HCT116 (cell line): ENCODE data around the gene DDX39B. TPM values are rescaled to one million over a fixed set of nuclear protein-coding genes. Genes with fewer than 3 reads are reported as not detected.
A peak's percentile ranks its signal among the peaks of the same experiment; 100 is the strongest.

Source experiments
- ATAC-seq: fragments of 200-7000 bp; cut with Tn5 transposase; 2 replicates; pipeline ENCODE4 v1.9.1; 2020; ENCODE audit warnings: mild to moderate bottlenecking, moderate library complexity
- BruUV-seq: library from RNA; stranded (reverse); fragments of 400-500 nt; replicated peaks from 2 replicates; lab custom pipeline; 2021; lab: Mats Ljungman, UMichigan
- CTCF ChIA-PET: fragments of 300-600 bp; sonication (Branson Sonifier 250); formaldehyde crosslinking; loops from one replicate; lab custom pipeline; 2021; ENCODE audit warnings: antibody characterized with exemption; lab: Charles Lee
- POLR2A ChIA-PET: fragments of 300-600, 350-600 bp; sonication (Branson Sonifier 250); formaldehyde crosslinking; loops from one replicate; lab custom pipeline; 2021; ENCODE audit warnings: antibody characterized with exemption; lab: Charles Lee
- RAD21 ChIA-PET, 2 experiments: fragments of 300-600 bp; sonication (Branson Sonifier 250); formaldehyde crosslinking; loops; one replicate each; lab custom pipeline; 2023; ENCODE audit warnings: low total read pairs in 2 of 2; ENCODE audit not compliant: uncharacterized antibody in 2 of 2, unreplicated experiment in 2 of 2, low non-redundant PET in 1 of 2; lab: Charles Lee
- DNase-seq: peaks from one replicate; pipeline ENCODE4 v3.0.0-alpha.2; 2010; ENCODE audit warnings: low read depth, low spot score
- H2AFZ ChIP-seq: fragments of 200-600 bp; shearing (Covaris generic), sonication (generic); 2 replicates; pipeline ENCODE4 v1.6.1; 2017; ENCODE audit warnings: low read depth, mixed run types, mixed read lengths, antibody characterized with exemption, low read length; ENCODE audit not compliant: poor library complexity, severe bottlenecking
- H3K27ac ChIP-seq: 2 replicates; pipeline ENCODE4 v1.5.1; 2012; ENCODE audit warnings: low read depth, low read length
- H3K27me3 ChIP-seq: fragments of 200-600 bp; sonication (generic); 2 replicates; pipeline ENCODE4 v1.6.1; 2016; ENCODE audit warnings: mixed run types, low read length, mixed read lengths; ENCODE audit not compliant: insufficient read depth
- H3K36me3 ChIP-seq, 2 experiments: fragments of 200-500 bp in 1 of 2; fragments of 200-600 bp in 1 of 2; sonication (Bioruptor generic) in 1 of 2; sonication (generic) in 1 of 2; 2 replicates each; pipeline versions ENCODE4 v1.5.1 to v1.6.1; 2014 to 2016; ENCODE audit warnings: low read length in 2 of 2, inconsistent platforms in 1 of 2, mixed read lengths in 1 of 2, mixed run types in 1 of 2; ENCODE audit not compliant: insufficient read depth in 2 of 2, control insufficient read depth in 1 of 2
- H3K4me1 ChIP-seq, 2 experiments: fragments of 200-600 bp in 1 of 2; sonication (generic) in 1 of 2; 2 replicates each; pipeline versions ENCODE4 v1.5.1 to v1.6.1; 2012 to 2017; ENCODE audit warnings: low read length in 2 of 2, inconsistent platforms in 1 of 2, mild to moderate bottlenecking in 1 of 2, mixed read lengths in 1 of 2, mixed run types in 1 of 2, moderate library complexity in 1 of 2; ENCODE audit not compliant: insufficient read depth in 2 of 2, control insufficient read depth in 1 of 2
- H3K4me2 ChIP-seq: fragments of 200-600 bp; sonication (generic); 2 replicates; pipeline ENCODE4 v1.6.1; 2017; ENCODE audit warnings: mixed run types, low read length, mixed read lengths
- H3K4me3 ChIP-seq, 2 experiments: fragments of 200-600 bp in 1 of 2; sonication (generic) in 1 of 2; replicated peaks in 1 of 2; 2 replicates each; pipeline ENCODE4 v1.5.1; 2011 to 2016; ENCODE audit warnings: low read length in 2 of 2, control low read depth in 1 of 2, low read depth in 1 of 2, mild to moderate bottlenecking in 1 of 2, mixed read lengths in 1 of 2, mixed run types in 1 of 2
- H3K79me2 ChIP-seq: fragments of 200-600 bp; sonication (generic); 2 replicates; pipeline ENCODE4 v1.6.1; 2017; ENCODE audit warnings: mild to moderate bottlenecking, mixed run types, low read length, moderate library complexity, mixed read lengths; ENCODE audit not compliant: insufficient read depth
- H3K9ac ChIP-seq: fragments of 200-600 bp; sonication (generic); 2 replicates; pipeline ENCODE4 v1.6.1; 2016; ENCODE audit warnings: low read length, mixed read lengths
- H3K9me2 ChIP-seq: fragments of 200-600 bp; sonication (generic), shearing (Covaris generic); 2 replicates; pipeline ENCODE4 v1.6.1; 2017; ENCODE audit warnings: mixed run types, mild to moderate bottlenecking, moderate library complexity; ENCODE audit not compliant: insufficient read depth
- H3K9me3 ChIP-seq, 2 experiments: fragments of 200-500 bp in 1 of 2; fragments of 200-600 bp in 1 of 2; sonication (Bioruptor generic) in 1 of 2; sonication (generic) in 1 of 2; 2 replicates each; pipeline ENCODE4 v1.6.1; 2014 to 2017; ENCODE audit warnings: low read length in 2 of 2, mixed read lengths in 2 of 2, inconsistent platforms in 1 of 2, low read depth in 1 of 2, mild to moderate bottlenecking in 1 of 2, mixed run types in 1 of 2, moderate library complexity in 1 of 2; ENCODE audit not compliant: control insufficient read depth in 1 of 2, insufficient read depth in 1 of 2
- H4K20me1 ChIP-seq: fragments of 200-600 bp; sonication (generic), shearing (Covaris generic); 2 replicates; pipeline ENCODE4 v1.6.1; 2017; ENCODE audit warnings: mixed run types, mild to moderate bottlenecking, moderate library complexity; ENCODE audit not compliant: insufficient read depth
- EZH2 ChIP-seq: fragments of 200-600 bp; sonication (generic); IDR thresholded peaks from 2 replicates; pipeline ENCODE4 v1.6.1; 2017; ENCODE audit warnings: antibody characterized with exemption, mixed run types
- EZH2phosphoT487 ChIP-seq: fragments of 200-600 bp; IDR thresholded peaks from 2 replicates; pipeline ENCODE4 v1.6.1; 2018; ENCODE audit warnings: antibody characterized with exemption, borderline replicate concordance
- POLR2AphosphoS5 ChIP-seq: IDR thresholded peaks from 2 replicates; pipeline ENCODE4 v1.6.1; 2011; ENCODE audit warnings: mild to moderate bottlenecking, low read depth, low read length, moderate library complexity
- RAD21 ChIP-seq: IDR thresholded peaks from 2 replicates; pipeline ENCODE4 v1.6.1; 2012; ENCODE audit warnings: low read depth, mild to moderate bottlenecking
- SIN3A ChIP-seq: IDR thresholded peaks from 2 replicates; pipeline ENCODE4 v1.6.1; 2012; ENCODE audit warnings: low read depth
- SRF ChIP-seq: IDR thresholded peaks from 2 replicates; pipeline ENCODE4 v1.6.1; 2012; ENCODE audit warnings: low read depth
- intact Hi-C: fragments of 100-400 bp; cut with micrococcal nuclease; formaldehyde crosslinking; loops from 2 replicates; pipeline ENCODE4 v1.10.0; 2022
- total RNA-seq: library from RNA; stranded (reverse); gene quantifications from one replicate; pipeline ENCODE4 v1.2.1, GENCODE V29; 2021; ENCODE audit not compliant: unreplicated experiment
- TF ChIP-seq, protein P1 (sequence below): IDR thresholded peaks from 2 replicates; pipeline ENCODE4 v1.6.1; 2012; ENCODE audit warnings: low read depth
- TF ChIP-seq, protein P2 (sequence below): IDR thresholded peaks from 2 replicates; pipeline ENCODE4 v1.6.1; 2012
- TF ChIP-seq, protein P3 (sequence below), 3 experiments: fragments of 200-600 bp in 1 of 3; sonication (generic) in 1 of 3; IDR thresholded peaks in 2 of 3; conservative IDR thresholded peaks in 1 of 3; 2 replicates each; pipeline ENCODE4 v1.5.1; 2012 to 2017; ENCODE audit warnings: low read depth in 2 of 3, low read length in 2 of 3, antibody characterized with exemption in 1 of 3, borderline replicate concordance in 1 of 3, control low read depth in 1 of 3, mild to moderate bottlenecking in 1 of 3, mixed read lengths in 1 of 3, mixed run types in 1 of 3, moderate library complexity in 1 of 3; ENCODE audit not compliant: insufficient read depth in 1 of 3
- TF ChIP-seq, protein P4 (sequence below): IDR thresholded peaks from 2 replicates; pipeline ENCODE4 v1.6.1; 2012

DDX39B gene
- total RNA-seq, 1 experiment from 2014 or later, result 545 TPM

DNA sequence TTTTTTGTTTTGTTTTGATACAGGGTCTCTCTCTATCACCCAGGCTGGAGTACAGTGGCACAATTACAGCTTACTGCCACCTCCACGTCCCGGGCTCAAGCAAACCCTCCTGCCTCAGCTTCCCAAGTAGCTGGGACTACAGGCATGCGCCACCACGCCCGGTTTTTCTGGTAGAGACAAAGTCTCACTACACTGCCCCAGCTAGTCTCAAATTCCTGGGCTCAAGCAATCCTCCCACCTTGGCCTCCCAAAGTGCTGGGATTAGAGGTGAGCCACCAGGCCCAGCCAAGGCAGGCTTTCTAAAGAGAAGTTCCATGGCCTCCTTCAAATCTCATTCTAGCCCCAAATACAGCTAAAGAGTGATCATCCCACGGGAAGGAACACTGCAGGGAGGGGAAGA is 7.8 kb downstream of the DDX39B start:
- Histone ChIP-seq H3K9me3 (no peaks in the 10 kb centered on the region), H2AFZ (no peak overlapping the region), H3K9me2 (no peaks in the 10 kb centered on the region), H3K36me3 (peaks cover 74 to 81% of the 10 kb centered on the region in 2 experiments), H3K27ac (no peak overlapping the region), H3K9ac (no peak overlapping the region), H3K4me1 (no peaks in the 10 kb centered on the region), H3K4me3 (no peak overlapping the region), H3K79me2 (peaks cover 66% of the 10 kb centered on the region), H3K27me3 (no peaks in the 10 kb centered on the region), H4K20me1 (peaks cover 27% of the 10 kb centered on the region; the same call in 1 of the 2 replicates), H3K4me2 (no peak overlapping the region)
- POLR2A ChIA-PET, result no interaction called here
- TF ChIP-seq, protein P1, sequence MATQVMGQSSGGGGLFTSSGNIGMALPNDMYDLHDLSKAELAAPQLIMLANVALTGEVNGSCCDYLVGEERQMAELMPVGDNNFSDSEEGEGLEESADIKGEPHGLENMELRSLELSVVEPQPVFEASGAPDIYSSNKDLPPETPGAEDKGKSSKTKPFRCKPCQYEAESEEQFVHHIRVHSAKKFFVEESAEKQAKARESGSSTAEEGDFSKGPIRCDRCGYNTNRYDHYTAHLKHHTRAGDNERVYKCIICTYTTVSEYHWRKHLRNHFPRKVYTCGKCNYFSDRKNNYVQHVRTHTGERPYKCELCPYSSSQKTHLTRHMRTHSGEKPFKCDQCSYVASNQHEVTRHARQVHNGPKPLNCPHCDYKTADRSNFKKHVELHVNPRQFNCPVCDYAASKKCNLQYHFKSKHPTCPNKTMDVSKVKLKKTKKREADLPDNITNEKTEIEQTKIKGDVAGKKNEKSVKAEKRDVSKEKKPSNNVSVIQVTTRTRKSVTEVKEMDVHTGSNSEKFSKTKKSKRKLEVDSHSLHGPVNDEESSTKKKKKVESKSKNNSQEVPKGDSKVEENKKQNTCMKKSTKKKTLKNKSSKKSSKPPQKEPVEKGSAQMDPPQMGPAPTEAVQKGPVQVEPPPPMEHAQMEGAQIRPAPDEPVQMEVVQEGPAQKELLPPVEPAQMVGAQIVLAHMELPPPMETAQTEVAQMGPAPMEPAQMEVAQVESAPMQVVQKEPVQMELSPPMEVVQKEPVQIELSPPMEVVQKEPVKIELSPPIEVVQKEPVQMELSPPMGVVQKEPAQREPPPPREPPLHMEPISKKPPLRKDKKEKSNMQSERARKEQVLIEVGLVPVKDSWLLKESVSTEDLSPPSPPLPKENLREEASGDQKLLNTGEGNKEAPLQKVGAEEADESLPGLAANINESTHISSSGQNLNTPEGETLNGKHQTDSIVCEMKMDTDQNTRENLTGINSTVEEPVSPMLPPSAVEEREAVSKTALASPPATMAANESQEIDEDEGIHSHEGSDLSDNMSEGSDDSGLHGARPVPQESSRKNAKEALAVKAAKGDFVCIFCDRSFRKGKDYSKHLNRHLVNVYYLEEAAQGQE, result no peak
- TF ChIP-seq POLR2AphosphoS5 (no peak), EZH2phosphoT487 (no peak), SRF (no peak), SIN3A (no peak), RAD21 (no peak), EZH2 (no peak)
- TF ChIP-seq, protein P2, sequence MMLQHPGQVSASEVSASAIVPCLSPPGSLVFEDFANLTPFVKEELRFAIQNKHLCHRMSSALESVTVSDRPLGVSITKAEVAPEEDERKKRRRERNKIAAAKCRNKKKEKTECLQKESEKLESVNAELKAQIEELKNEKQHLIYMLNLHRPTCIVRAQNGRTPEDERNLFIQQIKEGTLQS, result no peak
- TF ChIP-seq, protein P3, sequence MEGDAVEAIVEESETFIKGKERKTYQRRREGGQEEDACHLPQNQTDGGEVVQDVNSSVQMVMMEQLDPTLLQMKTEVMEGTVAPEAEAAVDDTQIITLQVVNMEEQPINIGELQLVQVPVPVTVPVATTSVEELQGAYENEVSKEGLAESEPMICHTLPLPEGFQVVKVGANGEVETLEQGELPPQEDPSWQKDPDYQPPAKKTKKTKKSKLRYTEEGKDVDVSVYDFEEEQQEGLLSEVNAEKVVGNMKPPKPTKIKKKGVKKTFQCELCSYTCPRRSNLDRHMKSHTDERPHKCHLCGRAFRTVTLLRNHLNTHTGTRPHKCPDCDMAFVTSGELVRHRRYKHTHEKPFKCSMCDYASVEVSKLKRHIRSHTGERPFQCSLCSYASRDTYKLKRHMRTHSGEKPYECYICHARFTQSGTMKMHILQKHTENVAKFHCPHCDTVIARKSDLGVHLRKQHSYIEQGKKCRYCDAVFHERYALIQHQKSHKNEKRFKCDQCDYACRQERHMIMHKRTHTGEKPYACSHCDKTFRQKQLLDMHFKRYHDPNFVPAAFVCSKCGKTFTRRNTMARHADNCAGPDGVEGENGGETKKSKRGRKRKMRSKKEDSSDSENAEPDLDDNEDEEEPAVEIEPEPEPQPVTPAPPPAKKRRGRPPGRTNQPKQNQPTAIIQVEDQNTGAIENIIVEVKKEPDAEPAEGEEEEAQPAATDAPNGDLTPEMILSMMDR (IDR thresholded peaks at IDR 0.05 in 2 of 3, conservative IDR thresholded peaks at IDR 0.05 in 1 of 3; ENCODE audit: borderline replicate concordance in 1 of 3, insufficient read depth in 1 of 3, low read depth in 2 of 3, low read length in 2 of 3), result no peak
- TF ChIP-seq, protein P4, sequence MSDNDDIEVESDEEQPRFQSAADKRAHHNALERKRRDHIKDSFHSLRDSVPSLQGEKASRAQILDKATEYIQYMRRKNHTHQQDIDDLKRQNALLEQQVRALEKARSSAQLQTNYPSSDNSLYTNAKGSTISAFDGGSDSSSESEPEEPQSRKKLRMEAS, result no peak
- DNase-seq (no peak), ATAC-seq (no peak)
- CTCF ChIA-PET, result no interaction called here
- RAD21 ChIA-PET, result no interaction called here
- BruUV-seq, result TSS peak; percentile 4
- intact Hi-C loops, result no loop called here
